Measurements from ENCODE around the gene SPATA6L. TPM values are rescaled to one million over a fixed set of nuclear protein-coding genes. Genes with fewer than 3 reads are reported as not detected.
A peak's percentile ranks its signal among the peaks of the same experiment; 100 is the strongest.
"Not testable (repeated sequence)": the region's sequence is repeated elsewhere in the genome, so short reads cannot be mapped to it uniquely, and the experiment has no call there.

SPATA6L gene
- total RNA-seq, 1 experiment from 2014 or later, result 1.0 TPM

- DNase-seq (ENCODE audit: low read depth), result no peak
Observed at GRCh38 chr9:4677392-4677791, 11.1 kb upstream of the SPATA6L start.

- peak; percentile 43 for DNase-seq (ENCODE audit: low read depth)
Observed at GRCh38 chr9:4674783-4675182, 8.5 kb upstream of the SPATA6L start.

GRCh38 chr9:4671737-4672136 is 5.5 kb upstream of the SPATA6L start:
- DNase-seq (ENCODE audit: low read depth), result no peak

GRCh38 chr9:4670591-4670990 is 4.3 kb upstream of the SPATA6L start:
- DNase-seq (ENCODE audit: low read depth), result no peak

- DNase-seq (ENCODE audit: low read depth), result no peak
Observed at GRCh38 chr9:4669890-4670289, 3.6 kb upstream of the SPATA6L start.

- DNase-seq (ENCODE audit: low read depth), result no peak
Observed at GRCh38 chr9:4668604-4669003, 2.3 kb upstream of the SPATA6L start.

GRCh38 chr9:4667681-4668080 is 1.4 kb upstream of the SPATA6L start:
- DNase-seq (ENCODE audit: low read depth), result no peak

- peak; percentile 54 for DNase-seq (ENCODE audit: low read depth)
Observed at GRCh38 chr9:4665357-4665756, 923 bp downstream of the SPATA6L start.

- DNase-seq (ENCODE audit: low read depth), result no peak
Observed at GRCh38 chr9:4663956-4664355, 2.3 kb downstream of the SPATA6L start.

GRCh38 chr9:4662989-4663792 is 3.1 kb downstream of the SPATA6L start:
- peak; percentile 23 for DNase-seq (ENCODE audit: low read depth)

GRCh38 chr9:4662108-4662988 is 3.9 kb downstream of the SPATA6L start, which contains the start of gene PLPP6:
TSS of gene PLPP6 (plus strand) at chr9:4662294. CDS start at chr9:4662376, 82 bp downstream.
- DNase-seq (ENCODE audit: low read depth), result peak; percentile 95

- DNase-seq (ENCODE audit: low read depth), result peak; percentile 21
Observed at GRCh38 chr9:4661611-4662010, 4.7 kb downstream of the SPATA6L start.

- no peak for DNase-seq (ENCODE audit: low read depth)
Observed at GRCh38 chr9:4661165-4661564, 5.1 kb downstream of the SPATA6L start.

- DNase-seq (ENCODE audit: low read depth), result not testable (repeated sequence)
Observed at GRCh38 chr9:4660665-4661064, 5.6 kb downstream of the SPATA6L start.

GRCh38 chr9:4657426-4658159 is 8.7 kb downstream of the SPATA6L start:
- no peak for DNase-seq (ENCODE audit: low read depth)

- no peak for DNase-seq (ENCODE audit: low read depth)
Observed at GRCh38 chr9:4656621-4657020, 9.7 kb downstream of the SPATA6L start.

GRCh38 chr9:4656196-4656595 is 10.1 kb downstream of the SPATA6L start:
- DNase-seq (ENCODE audit: low read depth), result not testable (repeated sequence)

- no peak for DNase-seq (ENCODE audit: low read depth)
Observed at GRCh38 chr9:4654538-4654937, 11.7 kb downstream of the SPATA6L start.

- DNase-seq (ENCODE audit: low read depth), result no peak
Observed at GRCh38 chr9:4654084-4654483, 12.2 kb downstream of the SPATA6L start.

- no peak for DNase-seq (ENCODE audit: low read depth)
Observed at GRCh38 chr9:4642351-4642750, 23.9 kb downstream of the SPATA6L start.

GRCh38 chr9:4640027-4640426 is 26.3 kb downstream of the SPATA6L start:
- DNase-seq (ENCODE audit: low read depth), result no peak

GRCh38 chr9:4639420-4639819 is 26.9 kb downstream of the SPATA6L start:
- no peak for DNase-seq (ENCODE audit: low read depth)
